NOMO-1 treated with dmso at 0.1 percent for 144 hours (cell line): ENCODE results near the gene API5.

Experiments used
- DNase-seq: peaks from one replicate; lab custom pipeline; 2025; ENCODE audit not compliant: unreplicated experiment; lab: John Stamatoyannopoulos, UW

The API5 gene

GRCh38 chr11:43358801-43359421 is 47.1 kb downstream of the API5 start, which contains the start of gene TTC17:
Gene TTC17, plus strand, starts transcription at chr11:43358920. Its CDS starts 35 bp downstream, at chr11:43358955.
- DNase-seq, result peak; percentile 89

GRCh38 chr11:43359422-43359818 is 47.6 kb downstream of the API5 start:
- DNase-seq, result no peak

DNA sequence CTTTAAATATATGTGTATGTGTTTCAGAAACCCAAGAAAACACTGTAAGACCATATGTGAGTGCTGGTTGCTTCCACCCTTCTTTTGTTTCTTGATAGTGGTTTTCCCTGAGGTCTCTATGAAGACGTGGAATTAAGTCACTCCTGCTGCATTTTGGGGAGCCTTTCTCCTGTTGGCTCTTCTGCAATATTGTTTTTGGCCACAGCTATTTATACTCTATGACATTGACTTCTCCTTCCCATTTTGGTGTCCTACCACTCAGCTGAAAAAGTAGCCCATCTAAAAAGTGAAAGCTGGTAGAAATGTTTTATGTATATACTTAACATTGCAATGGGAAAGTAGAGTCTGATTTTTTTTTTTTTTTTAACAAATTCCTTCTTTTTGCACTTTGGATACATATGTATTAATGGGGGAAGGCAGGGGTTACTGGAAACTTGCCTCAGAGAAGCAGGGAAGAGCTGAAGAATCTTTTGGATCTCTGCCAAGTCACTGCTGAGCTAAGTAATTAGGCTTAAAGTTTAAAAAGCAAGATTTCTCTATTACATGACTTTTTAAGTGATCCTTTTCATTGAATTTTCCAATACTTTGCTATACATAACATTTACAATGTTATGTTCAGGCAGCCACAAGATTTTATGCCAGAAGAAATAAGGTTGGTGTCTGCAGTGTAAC is 48.7 kb downstream of the API5 start:
- peak; percentile 31 for DNase-seq

DNA sequence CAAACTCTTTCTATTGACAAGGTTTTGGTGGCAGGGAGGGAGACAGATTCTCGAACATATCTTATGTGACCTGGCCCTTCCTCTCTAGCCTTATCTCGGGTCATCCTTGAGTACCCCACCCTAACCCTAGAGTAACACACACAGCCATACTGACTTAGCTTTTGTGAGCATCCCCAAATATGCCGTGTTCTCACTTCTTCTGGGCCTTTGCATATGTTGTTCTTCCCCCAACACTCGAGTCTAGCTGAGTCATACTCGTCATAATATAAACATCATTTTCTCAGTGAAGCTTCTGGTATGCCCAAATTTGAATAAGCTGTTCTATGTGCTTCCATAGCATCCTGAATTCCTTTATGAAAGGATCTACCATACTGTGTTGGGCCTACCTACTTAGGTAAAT is 54.9 kb downstream of the API5 start:
- no peak for DNase-seq

DNA sequence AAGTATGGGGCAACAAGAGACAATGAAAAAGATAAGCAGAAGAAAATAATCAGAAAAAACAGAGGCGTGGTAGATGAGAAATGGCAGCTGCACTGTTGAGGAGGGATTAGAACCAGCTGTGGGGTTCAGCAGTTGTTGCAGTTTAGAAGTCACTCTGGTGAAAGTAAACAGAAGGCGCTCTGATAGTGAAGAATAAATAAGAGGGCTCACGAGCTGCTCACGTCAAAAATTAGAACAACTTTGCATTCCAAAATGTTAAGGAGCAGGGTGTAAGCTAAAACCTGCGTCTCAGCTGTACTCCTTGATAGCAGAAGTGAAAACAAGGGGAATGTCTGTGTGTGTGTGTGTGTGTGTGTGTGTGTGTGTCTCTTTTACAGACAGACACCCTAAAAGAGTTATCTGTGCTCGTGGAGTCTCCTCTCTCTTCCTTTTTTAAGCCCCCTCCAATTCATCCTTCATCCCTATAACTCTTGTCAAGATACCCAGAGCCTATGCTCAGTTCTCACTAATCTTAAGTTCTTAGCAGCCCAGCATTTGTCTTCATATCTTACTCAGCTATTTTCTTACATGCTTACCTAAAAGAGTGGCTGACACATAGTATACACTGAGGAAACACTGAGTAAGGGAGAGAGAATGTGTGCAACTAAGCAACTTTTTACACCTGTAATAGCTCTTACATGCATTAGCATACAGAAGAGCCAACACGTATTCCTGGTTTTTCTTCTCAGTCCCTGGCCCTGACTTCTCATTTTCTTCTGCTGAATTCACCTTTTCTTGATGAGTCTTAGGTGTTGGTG is 55.8 kb downstream of the API5 start:
- no peak for DNase-seq

DNA sequence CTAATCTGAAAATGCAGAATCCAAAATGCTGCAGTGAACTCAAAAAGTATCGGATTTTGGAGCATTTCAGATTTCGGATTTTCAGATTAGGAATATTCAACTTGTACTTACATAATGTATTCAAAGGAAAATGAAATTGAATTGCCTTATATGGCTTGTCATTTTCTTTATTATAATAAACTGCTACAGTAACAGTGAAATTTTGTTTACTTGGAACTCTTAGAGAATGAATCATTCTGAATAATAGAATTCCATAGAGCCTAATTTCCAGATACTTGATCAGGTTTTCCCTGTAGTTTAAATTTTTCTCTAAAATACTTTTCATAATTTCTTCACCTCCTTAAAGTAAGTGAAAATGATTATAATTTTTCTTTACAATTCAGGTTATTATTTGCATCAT is 64.3 kb downstream of the API5 start:
- DNase-seq, result no peak

- no peak for DNase-seq
Observed at GRCh38 chr11:43376594-43376993, 64.8 kb downstream of the API5 start.

- no peak for DNase-seq
Observed at GRCh38 chr11:43377389-43377788, 65.6 kb downstream of the API5 start.

DNA sequence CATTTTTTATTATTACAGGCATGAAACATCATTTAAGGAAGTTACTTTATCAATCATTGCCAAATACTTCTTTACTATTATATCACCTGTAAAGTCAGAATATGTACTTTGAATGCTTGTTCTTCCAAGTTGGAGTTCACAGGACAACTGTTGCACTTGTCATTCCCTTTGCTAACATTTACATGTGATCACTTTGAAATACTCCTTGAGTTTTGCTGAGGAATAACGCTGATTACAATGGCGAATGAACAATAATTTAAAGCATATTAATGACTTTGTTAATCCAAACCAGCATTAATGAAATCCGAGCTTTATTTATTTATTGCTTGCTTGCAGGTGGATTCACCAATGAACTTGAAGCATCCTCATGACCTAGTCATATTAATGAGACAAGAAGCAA is 67.1 kb downstream of the API5 start:
- DNase-seq, result no peak

DNA sequence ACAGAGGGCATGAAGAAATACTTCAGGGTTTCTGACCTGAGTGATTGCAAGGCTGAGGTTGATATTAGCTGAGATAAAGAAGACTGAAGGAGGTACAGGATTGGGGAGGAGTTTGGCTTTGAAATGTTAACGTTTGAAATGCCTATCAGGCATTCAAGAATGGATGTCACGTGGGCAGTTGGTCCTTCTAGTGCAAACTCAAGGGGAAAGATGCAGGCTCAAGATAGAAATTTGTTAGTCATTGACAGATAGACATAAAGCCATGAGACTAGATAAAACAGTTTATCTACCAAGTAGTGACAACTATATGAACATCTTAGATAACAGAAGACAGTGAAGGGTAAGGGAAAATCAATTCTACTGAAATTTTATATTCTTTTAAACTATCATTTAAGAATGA is 70.0 kb downstream of the API5 start:
- no peak for DNase-seq

DNA sequence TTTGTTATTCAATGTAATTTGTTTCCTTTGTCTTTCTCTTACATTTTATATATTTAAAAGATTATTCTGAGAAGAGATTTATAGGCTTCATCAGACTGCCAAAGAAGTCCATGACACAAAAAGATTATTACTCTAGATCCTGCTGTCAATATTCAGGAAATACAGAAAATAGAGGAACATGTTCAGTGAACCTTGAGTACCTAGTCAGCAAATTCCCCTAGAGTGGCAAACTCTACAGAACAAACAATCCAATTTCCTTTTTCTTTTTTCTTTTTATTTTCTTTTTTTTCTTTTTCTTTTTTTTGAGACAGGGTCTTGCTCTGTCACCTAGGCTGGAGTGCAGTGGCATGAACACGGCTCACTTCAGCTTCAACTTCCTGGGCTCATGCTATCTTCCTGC is 70.8 kb downstream of the API5 start:
- DNase-seq, result no peak

DNA sequence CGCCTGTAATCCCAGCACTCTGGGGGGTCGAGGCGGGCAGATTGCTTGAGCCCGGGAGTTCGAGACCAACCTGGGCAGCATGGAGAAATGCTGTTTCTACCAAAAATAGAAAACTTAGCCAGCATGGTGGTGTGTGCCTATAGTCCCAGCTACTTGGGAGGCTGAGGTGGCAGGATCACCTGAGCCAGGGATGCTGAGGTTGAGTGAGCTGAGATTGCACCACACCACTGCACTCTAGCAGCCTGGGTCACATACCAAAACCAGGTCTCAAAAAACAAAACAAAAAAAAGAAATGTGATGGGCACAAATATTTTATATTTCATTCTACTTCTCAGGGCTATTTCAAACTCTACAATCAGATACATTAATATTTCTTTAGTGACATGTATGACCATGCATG is 72.6 kb downstream of the API5 start:
- no peak for DNase-seq

DNA sequence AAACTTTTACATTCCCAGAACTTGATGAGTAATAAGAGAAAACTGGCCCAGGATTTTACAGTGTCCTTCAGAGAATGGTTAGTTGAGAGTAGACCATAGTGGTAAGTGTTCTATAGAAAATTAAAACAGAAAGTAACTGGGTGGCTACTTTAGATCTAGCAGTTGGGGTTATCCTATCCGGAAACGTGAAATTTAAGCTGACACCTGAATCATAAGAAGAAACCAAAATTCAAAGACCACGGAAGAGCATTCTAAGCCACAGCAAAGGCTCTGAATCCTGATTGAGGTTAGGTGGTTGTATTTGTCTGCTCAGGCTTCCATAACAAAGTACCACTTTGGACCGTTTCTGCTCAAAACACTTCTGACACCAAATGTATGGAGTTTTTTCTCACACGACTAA is 80.9 kb downstream of the API5 start:
- no peak for DNase-seq

DNA sequence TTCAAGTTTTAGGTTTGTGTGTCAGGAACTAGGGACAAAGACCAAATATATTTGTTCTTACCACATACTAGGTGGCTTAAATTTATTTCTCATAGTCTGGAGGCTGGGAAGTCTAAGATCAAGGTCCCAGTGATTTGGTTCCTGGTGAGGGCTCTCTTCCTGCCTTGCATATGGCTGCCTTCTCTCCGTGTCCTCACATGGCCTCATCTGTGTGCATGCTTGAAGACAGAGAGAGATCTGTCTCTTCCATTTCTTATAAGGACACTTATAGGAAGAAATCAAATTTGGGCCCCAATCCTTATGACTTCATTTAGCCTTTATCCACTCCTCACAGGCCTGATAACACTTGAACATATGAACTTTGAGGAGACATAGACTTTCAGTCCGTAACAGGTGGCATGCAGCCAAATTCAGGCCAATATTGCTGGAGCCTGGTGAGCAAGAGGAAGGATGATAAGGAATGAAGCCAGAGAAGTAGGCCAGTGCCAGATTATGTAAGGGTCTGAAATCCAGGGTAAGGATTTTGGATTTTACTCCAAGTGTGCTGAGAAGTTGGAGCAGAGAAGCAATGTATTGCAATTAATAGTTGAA is 82.1 kb downstream of the API5 start:
- no peak for DNase-seq
